CD14-positive monocyte (primary cell): ENCODE data around the gene POLR2L. TPM values are rescaled to one million over a fixed set of nuclear protein-coding genes. Genes with fewer than 3 reads are reported as not detected.

Source experiments
- DNase-seq, 3 donors: peaks; one replicate each; pipeline ENCODE4 v3.0.0-alpha.2; 2011 to 2022
- H2AFZ ChIP-seq: 2 replicates; pipeline ENCODE4 v1.6.0; 2012; ENCODE audit warnings: mild to moderate bottlenecking, low read depth, low read length, inconsistent platforms; ENCODE audit not compliant: insufficient read depth, poor library complexity, severe bottlenecking
- H3K27ac ChIP-seq, 2 donors: 1 replicate in 1 of 2; 2 replicates in 1 of 2; pipeline ENCODE4 v1.5.1; 2012 to 2013; ENCODE audit warnings: low read length in 2 of 2, control low read depth in 1 of 2, inconsistent platforms in 1 of 2, low read depth in 1 of 2, mild to moderate bottlenecking in 1 of 2
- H3K27me3 ChIP-seq, 2 donors: one replicate each; pipeline versions ENCODE4 v1.6.0 to v1.6.1; 2011 to 2013; ENCODE audit warnings: low read length in 2 of 2; ENCODE audit not compliant: control insufficient read depth in 2 of 2, insufficient read depth in 2 of 2
- H3K36me3 ChIP-seq, 2 donors: replicated peaks in 1 of 2; 1 replicate in 1 of 2; 2 replicates in 1 of 2; pipeline versions ENCODE4 v1.5.1 to v1.6.1; 2012 to 2013; ENCODE audit warnings: low read length in 2 of 2, control low read depth in 1 of 2, inconsistent platforms in 1 of 2, mild to moderate bottlenecking in 1 of 2; ENCODE audit not compliant: insufficient read depth in 2 of 2, control insufficient read depth in 1 of 2
- H3K4me1 ChIP-seq, 2 donors: 1 replicate in 1 of 2; 2 replicates in 1 of 2; pipeline versions ENCODE4 v1.5.1 to v1.6.1; 2012 to 2013; ENCODE audit warnings: low read length in 2 of 2, control low read depth in 1 of 2, inconsistent platforms in 1 of 2, mild to moderate bottlenecking in 1 of 2, moderate library complexity in 1 of 2; ENCODE audit not compliant: insufficient read depth in 2 of 2, control insufficient read depth in 1 of 2
- H3K4me2 ChIP-seq: replicated peaks from 2 replicates; pipeline ENCODE3; 2012; ENCODE audit warnings: low read length, moderate library complexity, mild to moderate bottlenecking; ENCODE audit not compliant: poor library complexity, severe bottlenecking; ENCODE audit errors: extremely low read depth
- H3K4me3 ChIP-seq, 3 experiments: fragments of 200-600 bp in 1 of 3; sonication (generic) in 1 of 3; replicated peaks in 1 of 3; 1 replicate in 2 of 3; 2 replicates in 1 of 3; pipeline ENCODE4 v1.5.1; 2011 to 2013; ENCODE audit warnings: low read length in 3 of 3, mild to moderate bottlenecking in 3 of 3, control low read depth in 2 of 3, low read depth in 2 of 3, inconsistent platforms in 1 of 3, moderate library complexity in 1 of 3
- H3K79me2 ChIP-seq: 2 replicates; pipeline ENCODE4 v1.6.0; 2012; ENCODE audit warnings: mild to moderate bottlenecking, control low read depth, inconsistent platforms, low read length, moderate library complexity; ENCODE audit not compliant: insufficient read depth
- H3K9ac ChIP-seq: 2 replicates; pipeline ENCODE4 v1.6.0; 2017; ENCODE audit warnings: low read length, mild to moderate bottlenecking; ENCODE audit not compliant: insufficient read depth, poor library complexity, severe bottlenecking
- H3K9me3 ChIP-seq, 2 donors: replicated peaks in 1 of 2; 1 replicate in 1 of 2; 2 replicates in 1 of 2; pipeline versions ENCODE4 v1.5.1 to v1.6.1; 2012 to 2013; ENCODE audit warnings: low read length in 2 of 2, control low read depth in 1 of 2; ENCODE audit not compliant: control insufficient read depth in 1 of 2, insufficient read depth in 1 of 2
- H4K20me1 ChIP-seq: 2 replicates; pipeline ENCODE4 v1.6.0; 2012; ENCODE audit warnings: mild to moderate bottlenecking, low read length, control low read depth, moderate library complexity; ENCODE audit not compliant: insufficient read depth
- H3K27ac Mint-ChIP-seq, 7 donors: one replicate each; pipeline ENCODE4 v1.8.0; 2020; ENCODE audit warnings: mild to moderate bottlenecking in 7 of 7, mixed read lengths in 7 of 7, moderate library complexity in 6 of 7, inconsistent platforms in 2 of 7
- H3K27me3 Mint-ChIP-seq, 3 donors: one replicate each; pipeline ENCODE4 v1.8.0; 2021 to 2022; ENCODE audit warnings: low read depth in 3 of 3, mild to moderate bottlenecking in 3 of 3, mixed read lengths in 3 of 3, moderate library complexity in 3 of 3, inconsistent platforms in 1 of 3
- H3K36me3 Mint-ChIP-seq, 2 donors: one replicate each; pipeline ENCODE4 v1.8.0; 2020; ENCODE audit warnings: mixed read lengths in 2 of 2, inconsistent platforms in 1 of 2, mild to moderate bottlenecking in 1 of 2
- H3K4me1 Mint-ChIP-seq: one replicate; pipeline ENCODE4 v1.8.0; 2020; ENCODE audit warnings: mild to moderate bottlenecking, mixed read lengths
- H3K4me3 Mint-ChIP-seq, 2 donors: one replicate each; pipeline ENCODE4 v1.8.0; 2020; ENCODE audit warnings: mild to moderate bottlenecking in 2 of 2, mixed read lengths in 2 of 2, moderate library complexity in 1 of 2
- H3K9me3 Mint-ChIP-seq, 7 donors: one replicate each; pipeline ENCODE4 v1.8.0; 2020 to 2022; ENCODE audit warnings: mixed read lengths in 7 of 7, mild to moderate bottlenecking in 6 of 7, moderate library complexity in 6 of 7, inconsistent platforms in 2 of 7
- WGBS: methylation state at CpG from one replicate; pipeline ENCODE4 v1.1.5; 2013; ENCODE audit warnings: missing lambda C conversion rate; ENCODE audit not compliant: insufficient coverage; 5-methylcytosine and 5-hydroxymethylcytosine counted together
- intact Hi-C, 2 donors: fragments of 100-400 bp; cut with micrococcal nuclease; formaldehyde crosslinking; loops; one replicate each; pipeline versions ENCODE4 v1.15.0 to v1.15.1; 2023
- polyA plus RNA-seq, 3 donors: library from polyadenylated mRNA; depleted of rRNA in 1 of 3; unstranded in 2 of 3; stranded (reverse) in 1 of 3; fragments of 300-500 nt in 2 of 3; fragments of >200 nt in 1 of 3; fragmentation: Illumina TruSeq in 2 of 3; gene quantifications; 1 replicate in 2 of 3; 2 replicates in 1 of 3; pipeline ENCODE4 v1.2.3, GENCODE V29; 2012 to 2021
- TF ChIP-seq, protein P1 (sequence below): fragments of 200-600 bp; IDR thresholded peaks from one replicate; pipeline ENCODE4 v1.8.0; 2022; ENCODE audit warnings: antibody characterized with exemption, mild to moderate bottlenecking

POLR2L gene
- polyA plus RNA-seq, 3 donors = 93.9 to 133 (median 110) TPM

DNA sequence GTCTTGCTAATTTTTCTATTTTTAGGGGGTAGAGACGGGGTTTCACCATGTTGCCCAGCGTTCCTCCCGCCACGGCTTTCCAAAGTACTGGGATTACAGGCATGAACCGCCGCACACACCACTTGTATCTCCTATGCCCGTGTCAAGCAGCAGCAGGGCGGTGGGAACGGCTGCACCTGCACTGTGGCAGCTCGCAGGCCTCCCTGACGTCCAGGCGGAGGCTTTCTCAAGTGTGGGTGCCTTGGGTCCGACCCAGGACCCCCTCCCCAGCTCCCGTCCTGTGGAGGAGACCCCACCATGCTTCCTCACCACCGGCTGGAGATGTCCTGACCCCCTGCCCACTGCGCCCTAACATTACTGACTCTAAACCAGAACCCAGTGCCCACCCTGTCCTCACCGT is 26.1 kb upstream of the POLR2L start:
- H3K4me1 ChIP-seq = no peaks in the 10 kb centered on the region
- H3K27ac ChIP-seq = no peak overlapping the region
- no peaks in the 10 kb centered on the region for H3K9me3 ChIP-seq
- H3K79me2 ChIP-seq = no peaks in the 10 kb centered on the region
- intact Hi-C loops = no loop called here
- peaks cover 3 to 6% of the 10 kb centered on the region in 2 donors for H3K36me3 ChIP-seq
- H3K9ac ChIP-seq = no peak overlapping the region
- no peaks in the 10 kb centered on the region for H3K27me3 ChIP-seq
- no peak overlapping the region for H2AFZ ChIP-seq
- peak overlapping the region in 1 of 7 donors; percentile 79 for H3K27ac Mint-ChIP-seq
- TF ChIP-seq, protein P1, sequence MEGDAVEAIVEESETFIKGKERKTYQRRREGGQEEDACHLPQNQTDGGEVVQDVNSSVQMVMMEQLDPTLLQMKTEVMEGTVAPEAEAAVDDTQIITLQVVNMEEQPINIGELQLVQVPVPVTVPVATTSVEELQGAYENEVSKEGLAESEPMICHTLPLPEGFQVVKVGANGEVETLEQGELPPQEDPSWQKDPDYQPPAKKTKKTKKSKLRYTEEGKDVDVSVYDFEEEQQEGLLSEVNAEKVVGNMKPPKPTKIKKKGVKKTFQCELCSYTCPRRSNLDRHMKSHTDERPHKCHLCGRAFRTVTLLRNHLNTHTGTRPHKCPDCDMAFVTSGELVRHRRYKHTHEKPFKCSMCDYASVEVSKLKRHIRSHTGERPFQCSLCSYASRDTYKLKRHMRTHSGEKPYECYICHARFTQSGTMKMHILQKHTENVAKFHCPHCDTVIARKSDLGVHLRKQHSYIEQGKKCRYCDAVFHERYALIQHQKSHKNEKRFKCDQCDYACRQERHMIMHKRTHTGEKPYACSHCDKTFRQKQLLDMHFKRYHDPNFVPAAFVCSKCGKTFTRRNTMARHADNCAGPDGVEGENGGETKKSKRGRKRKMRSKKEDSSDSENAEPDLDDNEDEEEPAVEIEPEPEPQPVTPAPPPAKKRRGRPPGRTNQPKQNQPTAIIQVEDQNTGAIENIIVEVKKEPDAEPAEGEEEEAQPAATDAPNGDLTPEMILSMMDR = no peak
- no peak overlapping the region for H3K4me2 ChIP-seq
- H3K36me3 Mint-ChIP-seq = peaks cover 2 to 7% of the 10 kb centered on the region in 2 donors
- H4K20me1 ChIP-seq = no peaks in the 10 kb centered on the region
- no peak for DNase-seq
- no peak overlapping the region for H3K4me3 Mint-ChIP-seq
- no peaks in the 10 kb centered on the region for H3K4me1 Mint-ChIP-seq
- WGBS = 96% methylated on average over 15 of the region's 17 CpGs
- H3K9me3 Mint-ChIP-seq = no peaks in the 10 kb centered on the region
- H3K4me3 ChIP-seq = no peak overlapping the region
- peaks cover 0 to 2% (median 2%) of the 10 kb centered on the region in 3 donors for H3K27me3 Mint-ChIP-seq

DNA sequence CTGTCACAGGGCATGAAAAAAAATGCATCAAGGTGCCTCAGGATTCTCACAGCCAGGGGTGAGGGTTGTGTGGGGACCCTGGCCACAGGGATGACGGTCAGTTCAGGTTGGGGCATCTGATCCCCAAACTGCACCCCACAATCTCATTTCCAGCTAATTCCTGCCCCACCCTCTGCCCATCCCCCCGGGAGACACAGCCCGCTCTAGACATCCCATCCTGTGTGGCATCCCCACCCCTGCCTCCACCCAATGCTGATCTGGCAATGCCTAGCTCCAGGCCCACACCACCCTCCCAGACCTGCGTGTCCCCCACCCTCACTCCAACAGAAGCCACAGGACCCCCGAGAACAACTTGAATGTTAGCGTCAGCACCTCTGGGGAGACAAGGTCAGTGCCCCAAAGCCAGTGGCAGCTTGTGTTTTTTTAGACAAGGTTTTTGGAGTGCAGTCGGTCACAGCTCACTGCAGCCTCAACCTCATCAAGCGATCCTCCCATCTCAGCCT is 25.6 kb upstream of the POLR2L start:
- no peaks in the 10 kb centered on the region for H4K20me1 ChIP-seq
- WGBS = 74% methylated on average over 3 of the region's 8 CpGs
- no peaks in the 10 kb centered on the region for H3K27me3 ChIP-seq
- no peaks in the 10 kb centered on the region for H3K9me3 ChIP-seq
- Mint-ChIP-seq H3K4me3 (no peak overlapping the region), H3K36me3 (peaks cover 2 to 7% of the 10 kb centered on the region in 2 donors), H3K27me3 (peaks cover 0 to 2% (median 2%) of the 10 kb centered on the region in 3 donors), H3K4me1 (no peaks in the 10 kb centered on the region), H3K9me3 (no peaks in the 10 kb centered on the region), H3K27ac (no peak overlapping the region)
- DNase-seq = no peak
- no peaks in the 10 kb centered on the region for H3K79me2 ChIP-seq
- H3K4me1 ChIP-seq = no peaks in the 10 kb centered on the region
- intact Hi-C loops = no loop called here
- no peak overlapping the region for H3K9ac ChIP-seq
- TF ChIP-seq, protein P1 = no peak
- H3K27ac ChIP-seq = no peak overlapping the region
- peaks cover 3 to 6% of the 10 kb centered on the region in 2 donors for H3K36me3 ChIP-seq
- H2AFZ ChIP-seq = no peak overlapping the region
- no peak overlapping the region for H3K4me3 ChIP-seq
- no peak overlapping the region for H3K4me2 ChIP-seq
